RWPE1 (cell line): Measurements from ENCODE around the gene CEMIP2.

ENCODE experiments used
- CTCF ChIA-PET: fragments of 350-600 bp; sonication (Branson Sonifier 250); formaldehyde crosslinking; extraction: SDS; loops from one replicate; lab custom pipeline; 2021; lab: Yijun Ruan, JAX
- POLR2A ChIA-PET: fragments of 400-600 bp; formaldehyde crosslinking; extraction: SDS; loops from one replicate; lab custom pipeline; 2020; ENCODE audit warnings: antibody characterized with exemption; ENCODE audit not compliant: low non-redundant PET; lab: Yijun Ruan, JAX
- DNase-seq: peaks from one replicate; pipeline ENCODE4 v3.0.0; 2012; ENCODE audit warnings: low spot score
- H3K27ac ChIP-seq: fragments of 450-650 bp; 2 replicates; pipeline ENCODE4 v1.5.1; 2017
- CTCF ChIP-seq: fragments of 450-650 bp; conservative IDR thresholded peaks from 2 replicates; pipeline ENCODE4 v1.5.1; 2017; ENCODE audit warnings: low read depth, mild to moderate bottlenecking

The CEMIP2 gene

GRCh38 chr9:71756753-71757152 is 11.6 kb downstream of the CEMIP2 start:
- TF ChIP-seq CTCF: no peak
- H3K27ac ChIP-seq: no peak overlapping the region
- ChIA-PET POLR2A (no interaction called here), CTCF (no interaction called here)
- no peak for DNase-seq

- ChIA-PET CTCF (interaction anchor here (0.7 kb wide), 1 partner anchor 71 kb away, joined by 3 read pairs; no protein-coding TSS in a partner anchor), POLR2A (no interaction called here)
- no peak for DNase-seq
- H3K27ac ChIP-seq: no peak overlapping the region
- no peak for TF ChIP-seq CTCF
Measured at GRCh38 chr9:71755869-71756268, 12.4 kb downstream of the CEMIP2 start.

GRCh38 chr9:71755230-71755629 is 13.1 kb downstream of the CEMIP2 start:
- ChIA-PET CTCF (no interaction called here), POLR2A (no interaction called here)
- H3K27ac ChIP-seq: no peak overlapping the region
- no peak for DNase-seq
- TF ChIP-seq CTCF: no peak

- no peak for TF ChIP-seq CTCF
- CTCF ChIA-PET: no interaction called here
- POLR2A ChIA-PET: no interaction called here
- no peak overlapping the region for H3K27ac ChIP-seq
- no peak for DNase-seq
Measured at GRCh38 chr9:71754151-71754550, 14.2 kb downstream of the CEMIP2 start.

- TF ChIP-seq CTCF: no peak
- no peak for DNase-seq
- CTCF ChIA-PET: interaction anchor here (0.6 kb wide), 2 partner anchors 48 to 391 kb away, joined by 3 to 4 read pairs; no protein-coding TSS in a partner anchor
- POLR2A ChIA-PET: no interaction called here
- H3K27ac ChIP-seq: no peak overlapping the region
Measured at GRCh38 chr9:71752928-71753327, 15.4 kb downstream of the CEMIP2 start.

GRCh38 chr9:71752352-71752751 is 16.0 kb downstream of the CEMIP2 start:
- CTCF ChIA-PET: interaction anchor here (0.6 to 0.7 kb wide), 3 partner anchors 68 to 392 kb away, joined by 3 read pairs; no protein-coding TSS in a partner anchor
- no peak for DNase-seq
- TF ChIP-seq CTCF: no peak
- POLR2A ChIA-PET: no interaction called here
- H3K27ac ChIP-seq: no peak overlapping the region
